Kidney (tissue), 14 donors: ENCODE data around the gene KLK10. TPM values are rescaled to one million over a fixed set of nuclear protein-coding genes. Genes with fewer than 3 reads are reported as not detected.

ENCODE experiments used
- DNase-seq, 5 donors: peaks; one replicate each; pipeline ENCODE4 v3.0.0-alpha.2; 2013 to 2020
- FAIRE-seq: peaks from 2 replicates; lab custom pipeline; 2012; peaks lifted over from hg19 to GRCh38; lab: Jason Lieb, UNC
- H3K27ac ChIP-seq, 2 donors: one replicate each; pipeline ENCODE4 v1.7.0; 2013; ENCODE audit warnings: low read depth in 2 of 2, low read length in 2 of 2, inconsistent platforms in 1 of 2
- H3K27me3 ChIP-seq: one replicate; pipeline ENCODE4 v1.7.1; 2013; ENCODE audit warnings: low read length, inconsistent platforms; ENCODE audit not compliant: control insufficient read depth, insufficient read depth
- H3K36me3 ChIP-seq, 3 donors: one replicate each; pipeline versions ENCODE4 v1.7.0 to v1.7.1; 2013; ENCODE audit warnings: low read length in 3 of 3, control low read depth in 1 of 3, inconsistent platforms in 1 of 3; ENCODE audit not compliant: insufficient read depth in 3 of 3, control insufficient read depth in 2 of 3
- H3K4me1 ChIP-seq, 3 donors: one replicate each; pipeline versions ENCODE4 v1.7.0 to v1.7.1; 2013; ENCODE audit warnings: low read length in 3 of 3, inconsistent platforms in 1 of 3, low read depth in 1 of 3; ENCODE audit not compliant: control insufficient read depth in 2 of 3, insufficient read depth in 2 of 3
- H3K4me3 ChIP-seq, 3 donors: one replicate each; pipeline versions ENCODE4 v1.7.0 to v1.8.1; 2013; ENCODE audit warnings: low read length in 3 of 3, control low read depth in 1 of 3, inconsistent platforms in 1 of 3
- H3K9ac ChIP-seq, 3 donors: one replicate each; pipeline versions ENCODE4 v1.7.0 to v1.7.1; 2013; ENCODE audit warnings: low read length in 3 of 3, control low read depth in 1 of 3, inconsistent platforms in 1 of 3
- H3K9me3 ChIP-seq, 3 donors: one replicate each; pipeline versions ENCODE4 v1.7.0 to v1.7.1; 2013; ENCODE audit warnings: low read length in 3 of 3, control low read depth in 1 of 3, inconsistent platforms in 1 of 3; ENCODE audit not compliant: control insufficient read depth in 2 of 3, insufficient read depth in 1 of 3
- intact Hi-C: fragments of 100-400 bp; cut with DNase I; formaldehyde crosslinking; loops from one replicate; pipeline ENCODE4 v1.11.1; 2022
- polyA plus RNA-seq: library from polyadenylated mRNA; stranded (reverse); fragments of 350-450 nt; fragmentation: Illumina TruSeq; extraction: RNeasy Lipid Tissue Mini Kit (QIAGEN cat#74804); gene quantifications from one replicate; pipeline ENCODE4 v1.2.3, GENCODE V29; 2014; ENCODE audit warnings: low read depth, low replicate concordance; ENCODE audit not compliant: insufficient read depth
- total RNA-seq: library from RNA; stranded (reverse); fragmentation: NEBNext Ultra II Directional; extraction: Animal tissue kit (Norgen Biotek cat#: 25700); gene quantifications from one replicate; pipeline ENCODE4 v1.2.1, GENCODE V29; 2021
- TF ChIP-seq, protein P1 (sequence below): IDR thresholded peaks from 3 replicates; pipeline ENCODE4 v1.5.1; 2012; ENCODE audit warnings: mild to moderate bottlenecking, moderate library complexity, borderline replicate concordance; ENCODE audit not compliant: insufficient read depth; ENCODE audit errors: extremely low read depth
- donor health status: control.
- donor health status: control.
- donor health status: control.
- donor health status: control.
- donor health status: control.
- donor health status: DM: yes; HTN: yes; CAD: no.
- donor health status: Normal renal cell carcinoma (clear cell type).

The KLK10 gene
- total and polyA plus RNA-seq, 2 donors from 2014 or later: 0.63 TPM; not detected in 1

DNA sequence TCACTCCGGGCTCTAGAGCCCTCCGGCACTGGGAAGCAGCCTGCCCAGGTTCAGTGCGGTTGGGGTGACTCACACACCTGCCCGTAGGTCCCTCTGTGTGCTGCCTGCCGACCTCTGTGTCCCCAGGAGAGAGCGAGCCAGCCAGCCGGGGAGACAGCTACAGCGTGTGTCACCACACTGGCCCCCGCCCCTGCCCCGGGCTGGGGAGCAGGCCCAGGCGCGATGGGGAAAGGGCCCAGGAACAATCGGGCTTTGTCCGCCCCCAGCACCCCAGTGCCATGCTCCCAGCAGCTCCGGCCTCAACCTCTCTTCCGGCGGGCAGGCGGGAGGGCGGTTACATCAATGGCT, 50.1 kb downstream of the KLK10 start, which contains the start of gene KLK6:
TSS of gene KLK6 (minus strand) at position 179 of the 348 bp plus-strand sequence. CDS start 1,487 bp downstream, outside the sequence.
- Histone ChIP-seq H3K4me1 (no peaks in the 10 kb centered on the region), H3K27me3 (no peaks in the 10 kb centered on the region), H3K9me3 (no peaks in the 10 kb centered on the region), H3K4me3 (no peak within 1 kb of the TSS), H3K27ac (no peak within 1 kb of the TSS), H3K36me3 (no peaks in the 10 kb centered on the region), H3K9ac (no peak within 1 kb of the TSS)
- intact Hi-C loops: no loop called here
- FAIRE-seq (no peak), DNase-seq (peak in 1 of 5 donors; percentile 78)
- TF ChIP-seq, protein P1, sequence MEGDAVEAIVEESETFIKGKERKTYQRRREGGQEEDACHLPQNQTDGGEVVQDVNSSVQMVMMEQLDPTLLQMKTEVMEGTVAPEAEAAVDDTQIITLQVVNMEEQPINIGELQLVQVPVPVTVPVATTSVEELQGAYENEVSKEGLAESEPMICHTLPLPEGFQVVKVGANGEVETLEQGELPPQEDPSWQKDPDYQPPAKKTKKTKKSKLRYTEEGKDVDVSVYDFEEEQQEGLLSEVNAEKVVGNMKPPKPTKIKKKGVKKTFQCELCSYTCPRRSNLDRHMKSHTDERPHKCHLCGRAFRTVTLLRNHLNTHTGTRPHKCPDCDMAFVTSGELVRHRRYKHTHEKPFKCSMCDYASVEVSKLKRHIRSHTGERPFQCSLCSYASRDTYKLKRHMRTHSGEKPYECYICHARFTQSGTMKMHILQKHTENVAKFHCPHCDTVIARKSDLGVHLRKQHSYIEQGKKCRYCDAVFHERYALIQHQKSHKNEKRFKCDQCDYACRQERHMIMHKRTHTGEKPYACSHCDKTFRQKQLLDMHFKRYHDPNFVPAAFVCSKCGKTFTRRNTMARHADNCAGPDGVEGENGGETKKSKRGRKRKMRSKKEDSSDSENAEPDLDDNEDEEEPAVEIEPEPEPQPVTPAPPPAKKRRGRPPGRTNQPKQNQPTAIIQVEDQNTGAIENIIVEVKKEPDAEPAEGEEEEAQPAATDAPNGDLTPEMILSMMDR: no peak

GRCh38 chr19:50968716-50969412, 50.6 kb downstream of the KLK10 start:
- peak in 4 of 5 donors; percentile 81 to 91 (median 88) for DNase-seq
- Histone ChIP-seq H3K9me3 (no peaks in the 10 kb centered on the region), H3K4me1 (no peaks in the 10 kb centered on the region), H3K27me3 (no peaks in the 10 kb centered on the region), H3K27ac (no peak overlapping the region), H3K9ac (no peak overlapping the region), H3K4me3 (no peak overlapping the region), H3K36me3 (no peaks in the 10 kb centered on the region)
- intact Hi-C loops: no loop called here
- FAIRE-seq: no peak
- TF ChIP-seq, protein P1: no peak

- TF ChIP-seq, protein P1: no peak
- FAIRE-seq: no peak
These were observed 51.4 kb downstream of the KLK10 start for GRCh38 chr19:50967929-50968715.

More at GRCh38 chr19:50967929-50968715, 51.4 kb downstream of the KLK10 start:
- H3K4me1 ChIP-seq: no peaks in the 10 kb centered on the region
- intact Hi-C loops: no loop called here
- no peaks in the 10 kb centered on the region for H3K9me3 ChIP-seq
- peak in 4 of 5 donors; percentile 53 to 80 (median 67) for DNase-seq
- H3K4me3 ChIP-seq: peak overlapping the region in 1 of 3 donors; percentile 16
- no peaks in the 10 kb centered on the region for H3K27me3 ChIP-seq
- no peak overlapping the region for H3K27ac ChIP-seq
- H3K9ac ChIP-seq: no peak overlapping the region
- H3K36me3 ChIP-seq: no peaks in the 10 kb centered on the region
